Activated T-cell treated with anti-CD3 and anti-CD28 coated beads, Interleukin-2, amount 50 U/mL, for 4 hours (primary cell): ENCODE results near the gene ZNF273. TPM values are rescaled to one million over a fixed set of nuclear protein-coding genes. Genes with fewer than 3 reads are reported as not detected.
A peak's percentile ranks its signal among the peaks of the same experiment; 100 is the strongest.
"Not testable (repeated sequence)": the region's sequence is repeated elsewhere in the genome, so short reads cannot be mapped to it uniquely, and the experiment has no call there.

Experiments used
- ATAC-seq, 2 donors: fragments of 200-7000 bp; cut with Tn5 transposase; one replicate each; pipeline ENCODE4 v1.10.0; 2021
- DNase-seq: peaks from one replicate; pipeline ENCODE4 v3.0.0-alpha.2; 2020
- H3K27me3 Mint-ChIP-seq: one replicate; pipeline ENCODE4 v1.8.0; 2021; ENCODE audit warnings: low read depth, mixed read lengths
- H3K36me3 Mint-ChIP-seq: one replicate; pipeline ENCODE4 v1.8.0; 2022; ENCODE audit warnings: mixed read lengths; ENCODE audit not compliant: insufficient read depth
- H3K4me1 Mint-ChIP-seq: one replicate; pipeline ENCODE4 v1.8.0; 2021; ENCODE audit warnings: low read depth, mixed read lengths
- H3K4me3 Mint-ChIP-seq: one replicate; pipeline ENCODE4 v1.8.0; 2021; ENCODE audit warnings: mild to moderate bottlenecking, moderate library complexity, mixed read lengths
- H3K9me3 Mint-ChIP-seq: one replicate; pipeline ENCODE4 v1.8.0; 2021; ENCODE audit warnings: mixed read lengths
- total RNA-seq, 3 donors: library from RNA; stranded (reverse); gene quantifications; one replicate each; pipeline ENCODE4 v1.2.1, GENCODE V29; 2021

ZNF273 gene
- total RNA-seq, 3 donors from 2014 or later: 5.1 to 6.4 (median 6.2) TPM

DNA sequence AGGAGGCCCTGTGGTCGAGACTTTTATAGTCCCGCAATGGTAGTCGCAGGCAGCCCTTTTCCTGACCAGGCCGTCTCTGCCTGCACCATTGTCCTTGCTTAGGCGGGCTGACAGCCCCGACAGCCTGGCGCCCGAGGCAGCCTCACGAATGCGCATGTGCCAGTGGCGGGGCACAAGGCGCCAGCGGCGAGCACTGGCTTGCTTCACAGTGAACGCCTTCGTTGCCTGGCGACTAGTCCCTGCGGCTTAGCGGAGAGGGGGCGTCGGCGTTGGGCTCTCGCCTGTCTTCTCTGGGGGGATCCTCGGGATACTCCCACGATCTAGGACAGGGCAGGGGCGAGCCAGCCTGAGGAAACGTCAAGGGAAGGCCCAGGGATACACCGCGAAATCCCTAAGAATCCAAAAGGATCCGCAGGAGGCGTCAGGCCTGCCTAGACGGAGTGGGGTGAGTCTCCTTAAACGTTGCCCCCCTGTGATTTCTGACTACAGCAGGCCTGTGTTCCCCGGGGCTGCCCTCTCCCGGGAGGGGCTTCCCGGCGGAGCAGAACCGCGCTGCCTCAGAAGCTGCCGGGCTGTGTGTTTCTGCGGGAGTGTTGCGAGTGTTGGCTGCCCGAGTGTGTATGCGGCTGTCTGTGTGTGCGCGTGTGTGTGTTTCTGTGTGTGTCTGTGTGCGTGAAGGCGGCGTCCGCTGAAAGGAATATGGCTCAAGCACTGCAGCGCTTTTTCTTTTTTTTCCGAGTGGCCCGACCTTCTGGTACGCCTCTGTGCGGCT is 20.5 kb upstream of the ZNF273 start:
- DNase-seq (no peak), ATAC-seq (peak; percentile 58 to 64)
- Mint-ChIP-seq H3K9me3 (no peaks in the 10 kb centered on the region), H3K27me3 (peaks cover 77% of the 10 kb centered on the region), H3K4me1 (peaks cover 10% of the 10 kb centered on the region), H3K36me3 (no peaks in the 10 kb centered on the region), H3K4me3 (peak overlapping the region; percentile 74)

DNA sequence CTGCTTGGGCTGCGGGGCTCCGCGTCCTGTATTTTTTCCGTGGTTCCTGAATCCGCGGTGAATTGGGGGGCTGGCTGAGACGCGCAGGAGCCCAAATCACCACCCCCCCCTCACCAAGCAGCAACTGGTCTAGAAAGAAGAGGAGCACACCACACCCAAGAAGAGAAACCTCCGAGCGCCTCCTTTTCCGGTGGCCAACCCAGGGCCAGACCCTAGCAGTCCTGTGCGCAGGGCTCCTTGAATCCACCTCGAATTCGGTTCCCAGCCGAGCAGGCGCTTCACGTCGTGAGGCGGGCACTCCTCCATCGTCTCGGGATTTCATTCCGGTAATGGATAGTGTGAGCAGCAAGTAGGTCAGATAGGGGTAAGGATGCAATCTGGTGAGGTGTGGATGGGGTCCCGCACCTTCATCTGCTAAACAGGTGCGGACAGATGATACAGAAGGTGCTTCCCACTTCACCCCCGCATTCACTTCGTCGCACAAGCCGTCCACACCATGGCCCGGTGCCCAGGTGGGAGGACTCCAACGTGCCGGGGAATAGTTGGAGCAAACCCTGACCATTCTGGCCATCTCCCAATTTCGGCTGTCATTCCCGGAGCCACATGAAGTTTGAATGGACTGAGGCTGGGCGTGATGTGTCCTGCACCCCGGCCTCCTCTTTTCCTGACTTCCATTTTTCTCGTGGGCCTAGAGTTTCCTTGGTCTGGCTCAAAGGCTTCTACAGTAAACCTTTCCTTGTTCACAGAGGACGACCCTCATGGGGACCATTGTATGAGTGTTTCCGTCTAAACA is 19.8 kb upstream of the ZNF273 start:
- DNase-seq: no peak
- Mint-ChIP-seq H3K27me3 (peaks cover 77% of the 10 kb centered on the region), H3K9me3 (no peaks in the 10 kb centered on the region), H3K4me1 (peaks cover 10% of the 10 kb centered on the region), H3K4me3 (peak overlapping the region; percentile 74), H3K36me3 (no peaks in the 10 kb centered on the region)
- ATAC-seq: no peak

DNA sequence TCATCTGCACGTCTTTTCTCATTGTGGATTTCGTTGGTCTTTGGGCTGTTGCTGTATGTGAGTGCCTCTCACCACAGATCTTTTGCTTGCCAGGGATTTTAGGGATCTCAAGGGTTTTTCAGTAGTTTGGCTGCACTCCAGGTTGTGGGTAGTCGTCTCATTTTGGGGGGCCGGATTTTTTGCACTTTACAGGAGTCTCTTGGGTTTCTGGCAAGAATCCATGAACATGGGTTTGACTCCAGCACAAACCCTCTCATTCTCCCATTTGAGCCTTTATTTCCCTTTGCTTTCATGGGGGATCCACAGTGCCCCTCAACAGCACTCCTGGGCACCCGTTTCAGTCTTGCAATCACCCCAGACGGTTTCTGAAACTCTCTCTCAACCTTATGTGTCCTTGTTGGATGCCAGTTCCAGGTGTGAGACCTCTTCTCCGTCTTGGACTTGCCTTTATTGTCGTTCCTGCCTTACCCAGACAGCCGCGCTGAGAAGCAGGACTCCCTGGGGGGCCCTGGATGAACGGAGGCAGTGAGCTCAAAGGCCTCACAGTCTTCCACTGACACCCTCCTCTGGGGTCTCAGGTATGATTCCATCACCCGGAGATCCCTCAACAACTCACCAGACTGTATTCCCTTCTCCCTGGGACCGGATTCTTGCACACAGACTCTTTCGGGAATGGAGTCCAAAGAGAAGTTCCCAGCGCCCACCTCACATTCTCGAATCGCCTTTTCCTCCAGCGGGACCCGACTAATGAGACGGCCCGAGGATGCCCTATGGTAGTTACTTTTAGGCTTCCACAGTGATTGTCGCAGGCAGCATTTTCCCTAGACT is 18.8 kb upstream of the ZNF273 start:
- Mint-ChIP-seq H3K27me3 (peaks cover 77% of the 10 kb centered on the region), H3K36me3 (no peaks in the 10 kb centered on the region), H3K4me1 (peaks cover 16% of the 10 kb centered on the region), H3K9me3 (no peaks in the 10 kb centered on the region), H3K4me3 (no peak overlapping the region)
- no peak for DNase-seq
- ATAC-seq: no peak

DNA sequence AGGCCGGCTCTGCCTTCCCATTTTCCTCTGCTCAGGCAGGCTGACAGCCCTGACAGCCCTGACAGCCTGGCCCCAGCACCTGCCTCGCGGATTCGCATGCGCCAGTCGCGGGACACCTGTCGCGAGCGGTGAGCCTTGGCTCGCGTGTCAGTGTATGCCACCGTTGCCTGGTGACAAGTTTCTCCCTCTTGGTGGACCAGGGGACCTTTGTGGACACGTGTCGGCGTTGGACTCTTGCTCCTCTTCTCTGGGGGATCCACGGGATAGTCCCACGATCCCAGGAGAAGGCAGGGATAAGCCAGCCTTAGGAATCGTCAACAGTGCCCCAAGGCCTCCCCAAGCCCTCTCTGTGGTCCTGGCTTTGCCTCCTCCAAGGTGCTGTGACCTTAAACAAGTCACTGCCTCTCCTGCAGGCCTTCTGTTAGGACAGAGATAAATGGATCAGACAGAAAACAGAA is 18.1 kb upstream of the ZNF273 start:
- Mint-ChIP-seq H3K27me3 (peaks cover 79% of the 10 kb centered on the region), H3K4me1 (peaks cover 16% of the 10 kb centered on the region), H3K9me3 (no peaks in the 10 kb centered on the region), H3K4me3 (no peak overlapping the region), H3K36me3 (no peaks in the 10 kb centered on the region)
- DNase-seq (no peak), ATAC-seq (no peak)

DNA sequence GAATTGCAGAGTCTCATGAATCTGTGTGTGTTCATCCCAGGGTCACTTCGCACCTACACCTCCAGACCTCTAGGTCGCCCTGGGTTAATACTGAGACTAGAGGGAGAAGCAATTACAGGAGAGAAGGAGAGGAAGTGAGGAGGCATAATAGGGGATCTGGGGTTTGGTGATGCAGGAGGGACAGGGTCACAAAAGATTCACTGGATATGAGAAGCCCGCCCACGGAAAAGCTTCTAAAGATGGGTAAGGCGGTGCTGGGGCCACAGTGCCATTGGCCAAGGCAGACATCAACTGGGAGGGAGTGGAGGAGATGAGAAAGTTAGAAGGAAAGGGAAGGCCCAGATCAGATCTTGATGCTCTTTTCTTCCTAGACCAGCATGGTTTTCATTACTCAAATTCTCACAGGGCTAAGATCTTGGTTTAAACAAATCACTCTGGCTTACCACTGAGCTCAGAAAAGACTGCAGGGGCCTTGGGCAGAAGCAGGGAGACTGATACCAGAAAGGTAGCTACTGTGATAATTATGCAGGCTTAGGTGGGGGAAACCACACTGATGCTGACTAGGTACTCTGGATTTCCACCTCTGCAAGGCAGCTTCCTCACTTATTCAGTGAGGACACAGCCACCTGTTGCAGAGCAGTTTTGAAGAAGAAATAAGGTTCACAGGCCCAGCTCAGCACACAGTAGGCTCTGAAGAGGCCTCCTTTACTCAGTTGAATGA is 17.4 kb upstream of the ZNF273 start:
- no peak overlapping the region for H3K4me3 Mint-ChIP-seq
- H3K27me3 Mint-ChIP-seq: peaks cover 83% of the 10 kb centered on the region
- H3K4me1 Mint-ChIP-seq: peaks cover 16% of the 10 kb centered on the region
- DNase-seq (no peak), ATAC-seq (no peak)
- H3K36me3 Mint-ChIP-seq: no peaks in the 10 kb centered on the region
- no peaks in the 10 kb centered on the region for H3K9me3 Mint-ChIP-seq

DNA sequence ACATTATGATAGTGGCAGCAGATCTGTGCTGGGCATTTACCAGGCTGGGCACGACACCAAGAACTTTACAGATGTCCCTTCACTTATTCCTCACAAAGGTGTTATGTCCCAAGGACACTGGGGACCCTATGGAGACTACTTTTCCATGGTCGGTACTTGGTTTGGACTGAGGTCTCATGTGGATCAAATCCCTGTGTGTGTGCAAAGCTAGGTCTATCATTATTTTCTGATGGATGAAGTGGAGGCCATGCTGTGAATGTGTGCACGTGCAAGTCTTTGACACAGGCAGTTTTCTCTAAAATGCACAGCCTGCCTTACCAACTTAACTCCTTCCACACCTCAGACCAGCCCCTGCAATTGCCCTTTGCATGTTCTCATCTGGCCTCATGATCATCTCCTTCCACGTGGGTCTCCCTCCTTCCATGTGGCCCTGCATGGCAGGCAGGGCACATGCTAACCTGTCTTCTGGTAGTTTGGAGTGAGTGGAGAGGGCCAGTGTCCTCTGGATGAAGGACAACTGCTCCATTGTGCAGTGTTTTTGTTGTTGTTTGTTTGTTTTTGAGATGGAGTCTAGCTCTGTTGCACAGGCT is 16.0 kb upstream of the ZNF273 start:
- Mint-ChIP-seq H3K4me1 (peaks cover 16% of the 10 kb centered on the region), H3K4me3 (no peak overlapping the region), H3K36me3 (no peaks in the 10 kb centered on the region), H3K9me3 (no peaks in the 10 kb centered on the region), H3K27me3 (peaks cover 77% of the 10 kb centered on the region)
- no peak for DNase-seq
- no peak for ATAC-seq

DNA sequence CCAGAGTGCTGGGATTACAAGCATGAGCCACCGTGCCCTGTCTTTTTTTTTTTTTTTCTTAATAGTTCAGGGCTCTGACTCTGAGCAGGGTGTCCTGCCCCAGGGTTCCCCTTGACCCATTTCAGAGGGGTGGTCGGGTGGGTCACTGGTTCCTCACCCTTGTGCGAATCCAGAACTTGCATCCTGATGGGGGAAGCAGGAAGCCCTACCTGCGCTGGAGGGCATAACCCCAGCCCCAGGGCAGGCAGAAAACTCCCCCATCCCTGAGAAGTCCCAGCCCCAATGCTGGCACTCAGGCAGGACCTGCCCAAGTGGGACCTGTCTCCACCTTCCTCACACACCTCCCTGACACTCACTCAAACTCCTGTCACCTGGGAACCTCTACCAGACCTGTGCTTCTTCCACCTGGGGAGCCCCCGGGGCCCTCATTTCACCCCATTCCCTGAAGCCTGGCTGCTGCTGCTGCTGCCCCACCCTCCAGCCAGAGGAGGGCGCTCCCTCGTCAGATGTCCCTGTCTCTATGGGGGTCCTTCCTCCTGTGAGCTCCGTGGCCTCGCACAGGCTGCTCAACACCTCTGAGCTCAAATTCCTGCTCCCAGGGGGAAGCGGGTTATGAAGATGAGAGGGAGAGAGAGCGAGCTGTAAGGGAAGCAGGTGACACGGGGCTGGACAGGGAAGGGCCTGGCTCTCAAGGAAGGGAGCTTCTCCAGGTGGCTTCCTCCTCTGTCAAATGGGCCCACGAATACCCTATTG is 15.1 kb upstream of the ZNF273 start:
- H3K4me1 Mint-ChIP-seq: peaks cover 10% of the 10 kb centered on the region
- H3K36me3 Mint-ChIP-seq: no peaks in the 10 kb centered on the region
- H3K9me3 Mint-ChIP-seq: no peaks in the 10 kb centered on the region
- peak overlapping the region; percentile 85 for H3K4me3 Mint-ChIP-seq
- ATAC-seq (peak; percentile 51 to 63), DNase-seq (no peak)
- peaks cover 72% of the 10 kb centered on the region for H3K27me3 Mint-ChIP-seq

DNA sequence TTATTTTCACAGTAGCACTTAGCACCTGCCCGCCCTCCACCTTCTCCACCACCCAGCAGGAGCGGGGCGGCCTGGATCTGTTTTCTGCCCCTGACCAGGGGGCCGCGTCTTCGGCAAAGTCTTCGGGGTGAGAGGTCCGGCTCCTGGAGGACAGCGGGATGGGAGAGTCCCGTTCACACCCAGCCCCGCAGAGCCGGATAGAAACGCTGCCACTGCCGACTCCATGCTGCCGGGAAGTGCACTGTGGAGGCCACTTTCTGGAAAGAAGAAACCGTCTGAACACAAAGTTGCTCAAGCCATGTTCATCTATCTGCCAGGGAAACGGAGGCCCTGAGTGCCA is 14.5 kb upstream of the ZNF273 start:
- H3K27me3 Mint-ChIP-seq: peaks cover 67% of the 10 kb centered on the region
- no peak for DNase-seq
- H3K9me3 Mint-ChIP-seq: no peaks in the 10 kb centered on the region
- ATAC-seq: peak; percentile 20 to 34
- H3K36me3 Mint-ChIP-seq: no peaks in the 10 kb centered on the region
- H3K4me1 Mint-ChIP-seq: peaks cover 10% of the 10 kb centered on the region
- peak overlapping the region; percentile 85 for H3K4me3 Mint-ChIP-seq

DNA sequence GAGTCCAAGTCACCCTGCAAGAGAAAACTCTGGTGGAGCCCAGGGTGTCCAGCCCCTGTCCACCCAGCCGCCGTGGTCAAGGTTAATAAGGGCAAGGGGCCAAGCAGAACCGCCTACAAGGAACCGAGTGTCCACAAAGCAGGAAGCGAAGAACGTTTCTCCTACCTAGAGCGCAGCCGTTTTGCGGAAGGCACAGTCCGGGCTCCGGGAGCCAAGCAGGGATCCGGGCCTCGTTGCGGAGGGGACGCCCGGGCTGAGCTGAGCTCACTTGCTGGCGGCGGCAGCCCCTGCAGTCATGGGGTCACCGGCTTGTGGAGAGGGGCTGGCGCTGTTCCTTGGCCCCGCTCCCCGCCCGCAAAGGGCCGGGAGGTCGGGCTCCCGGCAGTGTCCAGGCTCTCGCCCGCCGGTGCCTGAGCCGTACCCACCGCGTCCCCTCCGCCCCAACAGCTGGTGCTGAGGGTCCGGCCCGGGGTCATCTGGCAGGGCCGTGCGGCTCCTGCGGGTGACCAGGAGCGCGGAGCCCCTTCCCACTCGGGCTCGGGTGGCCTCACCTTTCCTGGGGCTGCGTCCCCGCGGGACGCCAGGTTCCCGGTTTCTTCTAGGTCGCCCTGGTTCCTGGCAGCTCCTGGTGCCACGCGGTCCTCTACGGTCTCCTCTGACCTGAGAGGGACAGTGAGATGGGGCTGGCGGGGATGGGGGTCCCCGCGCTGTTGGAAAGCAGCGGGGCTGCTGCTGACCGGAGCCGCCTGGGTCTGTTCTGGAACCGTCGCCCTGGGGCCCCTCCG is 14.0 kb upstream of the ZNF273 start:
- peak; percentile 55 to 56 for ATAC-seq
- peaks cover 65% of the 10 kb centered on the region for H3K27me3 Mint-ChIP-seq
- H3K4me3 Mint-ChIP-seq: peak overlapping the region; percentile 85
- peaks cover 10% of the 10 kb centered on the region for H3K4me1 Mint-ChIP-seq
- H3K36me3 Mint-ChIP-seq: no peaks in the 10 kb centered on the region
- DNase-seq: no peak
- no peaks in the 10 kb centered on the region for H3K9me3 Mint-ChIP-seq

DNA sequence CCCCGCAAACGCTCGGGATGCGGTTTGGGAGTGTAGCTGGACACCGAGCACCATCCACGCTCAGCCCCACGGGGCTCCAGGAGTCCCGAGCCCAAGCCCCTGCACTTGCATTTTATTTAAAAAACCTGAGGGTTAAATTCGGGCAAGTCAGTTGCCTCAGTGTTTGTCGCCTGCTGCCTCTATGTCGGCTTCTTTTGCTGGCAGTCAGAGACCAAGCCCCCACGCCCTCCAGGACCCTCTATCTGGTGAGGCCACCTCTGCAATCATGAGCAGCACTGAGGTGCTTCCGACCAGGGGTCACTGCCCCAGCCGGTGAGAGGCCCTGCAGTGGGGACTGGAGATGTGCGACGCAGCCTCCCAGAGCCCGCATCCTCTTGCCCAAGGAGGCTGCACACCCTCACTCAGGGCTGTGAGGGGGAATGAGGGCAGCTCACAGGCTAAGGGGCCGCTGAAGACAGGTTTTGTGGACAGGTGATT is 13.3 kb upstream of the ZNF273 start:
- Mint-ChIP-seq H3K4me3 (no peak overlapping the region), H3K27me3 (peaks cover 59% of the 10 kb centered on the region)
- no peak for ATAC-seq

DNA sequence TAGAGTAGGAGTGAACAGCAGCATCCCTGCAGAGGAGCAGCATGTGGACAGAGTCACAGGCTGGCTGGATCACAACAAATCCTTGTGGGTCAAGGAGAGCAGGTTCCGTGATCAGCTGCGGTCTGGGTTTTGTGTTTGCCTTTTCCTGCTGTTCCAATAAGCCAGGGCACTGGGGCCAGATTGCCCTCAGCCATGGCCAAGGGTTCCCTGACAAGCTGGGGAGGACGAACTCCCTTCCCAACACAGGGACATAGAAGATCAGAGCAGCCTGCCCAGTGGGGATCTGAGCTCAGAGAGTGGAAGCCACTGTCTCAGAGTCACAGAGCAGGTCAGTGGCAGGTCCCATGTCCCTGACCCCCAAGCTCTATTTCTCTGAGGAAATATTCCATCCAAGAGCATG is 12.8 kb upstream of the ZNF273 start:
- not testable (repeated sequence) for H3K4me3 Mint-ChIP-seq, H3K4me1 Mint-ChIP-seq, H3K9me3 Mint-ChIP-seq, ATAC-seq, H3K36me3 Mint-ChIP-seq, DNase-seq
- H3K27me3 Mint-ChIP-seq: peaks cover 55% of the 10 kb centered on the region

More for the DNA sequence above, 13.3 kb upstream of the ZNF273 start:
- no peak for DNase-seq
- no peaks in the 10 kb centered on the region for H3K9me3 Mint-ChIP-seq
- H3K36me3 Mint-ChIP-seq: no peaks in the 10 kb centered on the region
- peaks cover 10% of the 10 kb centered on the region for H3K4me1 Mint-ChIP-seq

DNA sequence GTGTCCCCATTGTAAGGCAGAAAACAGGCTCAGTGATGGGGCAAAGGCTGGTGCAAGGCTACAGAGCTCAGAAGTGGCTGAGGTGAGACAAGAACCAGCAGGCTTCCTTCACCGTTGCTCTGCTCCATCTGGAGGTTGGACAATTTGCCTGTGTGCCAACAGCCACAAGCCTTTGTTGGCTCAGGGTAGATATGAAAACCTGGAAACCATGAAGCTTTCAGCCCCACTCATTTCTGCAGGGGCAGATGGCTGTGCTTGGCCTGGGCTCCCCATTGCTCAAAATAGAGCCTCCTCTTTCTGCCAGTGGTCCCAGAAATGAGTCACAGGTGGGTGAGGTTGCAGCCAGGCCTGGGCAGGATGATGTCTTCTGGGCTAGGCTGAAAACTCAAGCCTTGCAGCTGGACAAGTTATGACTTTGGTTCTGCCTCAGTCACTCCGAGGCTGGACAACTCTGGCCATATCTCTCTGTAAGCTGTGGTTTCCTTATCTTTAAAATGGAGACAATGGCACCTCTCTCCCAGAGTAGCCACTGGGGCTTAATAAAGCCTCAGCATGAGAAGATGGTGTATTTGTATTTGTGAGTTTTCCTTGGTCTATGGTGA is 12.2 kb upstream of the ZNF273 start:
- H3K4me3 Mint-ChIP-seq: no peak overlapping the region
- ATAC-seq: no peak
- DNase-seq: no peak
- H3K9me3 Mint-ChIP-seq: no peaks in the 10 kb centered on the region
- no peaks in the 10 kb centered on the region for H3K36me3 Mint-ChIP-seq
- H3K27me3 Mint-ChIP-seq: peaks cover 49% of the 10 kb centered on the region
- peaks cover 10% of the 10 kb centered on the region for H3K4me1 Mint-ChIP-seq
